Measurements from ENCODE around the gene AMN. TPM values are rescaled to one million over a fixed set of nuclear protein-coding genes. Genes with fewer than 3 reads are reported as not detected.

AMN gene
- total and polyA plus RNA-seq, 9 of the 15 experiments (the other 6 are each of a cell fraction or from before 2014, with no cell fraction given) = 0.04 to 0.14 TPM; not detected in 7

DNA sequence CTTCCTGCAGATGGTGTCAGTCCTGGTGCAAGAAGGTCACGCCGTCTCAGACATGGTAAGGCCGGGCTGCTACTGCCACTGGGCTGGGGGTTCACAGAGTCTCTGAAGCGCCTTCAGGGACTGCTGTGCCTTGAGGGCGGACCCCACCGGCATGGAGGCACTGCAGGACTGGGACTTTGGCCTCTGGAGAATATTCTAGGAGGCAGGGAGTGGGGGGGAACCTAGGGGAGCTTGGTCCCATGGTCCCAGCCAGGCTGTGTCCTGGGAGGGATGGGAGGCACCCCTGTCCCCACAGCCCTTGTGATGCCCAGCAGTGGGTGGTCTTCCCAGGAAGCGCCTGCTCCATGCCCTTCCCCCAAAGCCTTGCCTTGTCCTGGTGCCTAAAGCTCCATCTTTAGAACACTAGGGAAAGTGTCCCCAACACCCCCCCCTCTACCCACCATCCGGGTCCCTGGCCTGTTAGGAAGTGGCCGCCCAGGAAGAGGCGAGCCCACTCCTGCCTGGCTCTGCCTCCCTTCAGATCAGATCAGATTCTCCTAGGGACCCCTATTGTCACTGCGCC lies 1.5 kb downstream of the AMN start (continued):
- TF ChIP-seq ZNF766 (CRISPR knock-in tag; conservative IDR thresholded peaks at IDR 0.05) = no peak
- TF ChIP-seq CBX1 (IDR thresholded peaks at IDR 0.05; ENCODE audit: low read depth) = no peak
- no peak for TF ChIP-seq ZNF175 (CRISPR knock-in tag; IDR thresholded peaks at IDR 0.05; ENCODE audit: low read depth)
- no peak for TF ChIP-seq ASH1L (IDR thresholded peaks at IDR 0.05; ENCODE audit: borderline replicate concordance, low read depth, partially characterized antibody)
- no peak for TF ChIP-seq SNIP1 (IDR thresholded peaks at IDR 0.05; ENCODE audit: low read depth)
- TF ChIP-seq MAFK (IDR thresholded peaks at IDR 0.05; ENCODE audit: low read length) = no peak
- no peak for TF ChIP-seq HDAC6 (IDR thresholded peaks at IDR 0.05; ENCODE audit: low read depth, low read length)

GRCh38 chr14:102924632-102925588 lies 2.4 kb downstream of the AMN start:
- Histone ChIP-seq H3K4me1 (replicated peaks in 1 of 2; ENCODE audit: control insufficient read depth in 2 of 2, insufficient read depth in 2 of 2, low read length in 2 of 2) (peaks cover 0 to 35% of the 10 kb centered on the region in 2 experiments; a peak in 3 of 5 replicates), H3K79me2 (ENCODE audit: control insufficient read depth, insufficient read depth, low read length) (no peaks in the 10 kb centered on the region), H3K27ac (ENCODE audit: extremely low read depth, low read depth, low read length) (no peak overlapping the region), H3K36me3 (ENCODE audit: control insufficient read depth, insufficient read depth, low read length) (no peaks in the 10 kb centered on the region), H3K4me3 (no peak overlapping the region), H3K4me2 (ENCODE audit: insufficient read depth, low read length) (no peak overlapping the region), H4K20me1 (replicated peaks; ENCODE audit: control insufficient read depth, insufficient read depth, low read length) (no peaks in the 10 kb centered on the region), H2AFZ (ENCODE audit: low read depth, low read length) (no peak overlapping the region), H3K9ac (ENCODE audit: insufficient read depth in 1 of 2, low read depth in 2 of 2, low read length in 2 of 2) (peak overlapping the region in 1 of 2 experiments; percentile 26; a peak in 1 of 4 replicates), H3K27me3 (ENCODE audit: control insufficient read depth in 2 of 2, insufficient read depth in 2 of 2, low read length in 2 of 2) (peaks cover 0 to 10% of the 10 kb centered on the region in 2 experiments; a peak in 1 of 5 replicates), H3K9me1 (ENCODE audit: control insufficient read depth, insufficient read depth, low read length) (no peaks in the 10 kb centered on the region), H3K9me3 (replicated peaks; ENCODE audit: control insufficient read depth, insufficient read depth, low read depth, low read length) (no peaks in the 10 kb centered on the region)
- WGBS (ENCODE audit: insufficient coverage, low coverage, missing lambda C conversion rate) = 32% methylated on average over 19 of the region's 25 CpGs
- peak; percentile 61 for ATAC-seq
- no peak for FAIRE-seq
- peak; percentile 16 to 30 (median 26) for DNase-seq (ENCODE audit: extremely low read depth in 1 of 4, low spot score in 3 of 4)
- POLR2A ChIA-PET = interaction anchor here (0.6 to 0.9 kb wide), 3 partner anchors 10 to 160 kb away, joined by 3 read pairs; no protein-coding TSS in a partner anchor
- in situ Hi-C loops (cut with MboI) = loop anchor here (25.0 kb wide), 1 partner anchor 413 kb away; the partner anchor contains the start of gene ANKRD9
- intact Hi-C loops (cut with micrococcal nuclease) = no loop called here
- no TSS peak for BruUV-seq (replicated peaks)
- CTCF ChIA-PET (ENCODE audit: low intra/inter-chr PET ratio) = no interaction called here
- TF ChIP-seq ZNF239 (CRISPR knock-in tag; IDR thresholded peaks at IDR 0.05) (peak; percentile 97), CTCF (IDR thresholded peaks at IDR 0.05 in 2 of 3, conservative IDR thresholded peaks at IDR 0.05 in 1 of 3; ENCODE audit: insufficient read depth in 2 of 3, low read depth in 1 of 3, low read length in 3 of 3) (peak in 2 of 3 experiments; percentile 27 to 33; a peak in 3 of 6 replicates), ZNF282 (CRISPR knock-in tag; IDR thresholded peaks at IDR 0.05) (no peak), ZNF232 (CRISPR knock-in tag; IDR thresholded peaks at IDR 0.05) (no peak)
- TF ChIP-seq, protein P1, sequence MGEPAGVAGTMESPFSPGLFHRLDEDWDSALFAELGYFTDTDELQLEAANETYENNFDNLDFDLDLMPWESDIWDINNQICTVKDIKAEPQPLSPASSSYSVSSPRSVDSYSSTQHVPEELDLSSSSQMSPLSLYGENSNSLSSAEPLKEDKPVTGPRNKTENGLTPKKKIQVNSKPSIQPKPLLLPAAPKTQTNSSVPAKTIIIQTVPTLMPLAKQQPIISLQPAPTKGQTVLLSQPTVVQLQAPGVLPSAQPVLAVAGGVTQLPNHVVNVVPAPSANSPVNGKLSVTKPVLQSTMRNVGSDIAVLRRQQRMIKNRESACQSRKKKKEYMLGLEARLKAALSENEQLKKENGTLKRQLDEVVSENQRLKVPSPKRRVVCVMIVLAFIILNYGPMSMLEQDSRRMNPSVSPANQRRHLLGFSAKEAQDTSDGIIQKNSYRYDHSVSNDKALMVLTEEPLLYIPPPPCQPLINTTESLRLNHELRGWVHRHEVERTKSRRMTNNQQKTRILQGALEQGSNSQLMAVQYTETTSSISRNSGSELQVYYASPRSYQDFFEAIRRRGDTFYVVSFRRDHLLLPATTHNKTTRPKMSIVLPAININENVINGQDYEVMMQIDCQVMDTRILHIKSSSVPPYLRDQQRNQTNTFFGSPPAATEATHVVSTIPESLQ (CRISPR knock-in tag; IDR thresholded peaks at IDR 0.05) = no peak
- TF ChIP-seq, protein P2, sequence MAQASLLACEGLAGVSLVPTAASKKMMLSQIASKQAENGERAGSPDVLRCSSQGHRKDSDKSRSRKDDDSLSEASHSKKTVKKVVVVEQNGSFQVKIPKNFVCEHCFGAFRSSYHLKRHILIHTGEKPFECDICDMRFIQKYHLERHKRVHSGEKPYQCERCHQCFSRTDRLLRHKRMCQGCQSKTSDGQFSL (CRISPR knock-in tag; IDR thresholded peaks at IDR 0.05) = no peak
- TF ChIP-seq, protein P2 (tag; IDR thresholded peaks at IDR 0.05) = no peak
